CD4-positive, alpha-beta T cell (primary cell): ENCODE data around the gene NOC4L. TPM values are rescaled to one million over a fixed set of nuclear protein-coding genes. Genes with fewer than 3 reads are reported as not detected.

Experiments
- ATAC-seq: fragments of 200-7000 bp; cut with Tn5 transposase; one replicate; pipeline ENCODE4 v1.10.0; 2022; ENCODE audit warnings: mild to moderate bottlenecking; ENCODE audit not compliant: poor library complexity
- CTCF ChIA-PET: fragments of 350-600 bp; sonication (Branson Sonifier 250); formaldehyde crosslinking; loops from one replicate; lab custom pipeline; 2021; ENCODE audit warnings: antibody characterized with exemption, inconsistent platforms; lab: Charles Lee
- POLR2A ChIA-PET: fragments of 350-600 bp; sonication (Branson Sonifier 250); formaldehyde crosslinking; loops from one replicate; lab custom pipeline; 2021; ENCODE audit warnings: antibody characterized with exemption, inconsistent platforms; lab: Charles Lee
- DNase-seq, 14 experiments: peaks; one replicate each; pipeline ENCODE4 v3.0.0-alpha.2; 2013 to 2020; ENCODE audit warnings: mixed read lengths in 2 of 14
- H3K27ac ChIP-seq, 2 donors: one replicate each; pipeline versions ENCODE4 v1.5.1 to v1.7.0; 2013; ENCODE audit warnings: low read length in 2 of 2, low read depth in 1 of 2, mild to moderate bottlenecking in 1 of 2
- H3K27me3 ChIP-seq, 2 experiments: 1 replicate in 1 of 2; 2 replicates in 1 of 2; pipeline versions ENCODE4 v1.6.1 to v1.7.0; 2013; ENCODE audit warnings: low read length in 2 of 2, control low read depth in 1 of 2, mild to moderate bottlenecking in 1 of 2, moderate library complexity in 1 of 2; ENCODE audit not compliant: insufficient read depth in 2 of 2, control insufficient read depth in 1 of 2
- H3K36me3 ChIP-seq: one replicate; pipeline ENCODE4 v1.6.1; 2013; ENCODE audit warnings: low read length, control low read depth; ENCODE audit not compliant: insufficient read depth
- H3K4me1 ChIP-seq: one replicate; pipeline ENCODE4 v1.6.1; 2013; ENCODE audit warnings: low read length, control low read depth; ENCODE audit not compliant: insufficient read depth
- H3K4me3 ChIP-seq: one replicate; pipeline ENCODE4 v1.5.1; 2013; ENCODE audit warnings: mild to moderate bottlenecking, low read length, moderate library complexity
- H3K9me3 ChIP-seq, 2 experiments: 1 replicate in 1 of 2; 2 replicates in 1 of 2; pipeline versions ENCODE4 v1.6.1 to v1.7.0; 2013; ENCODE audit warnings: low read length in 2 of 2, mild to moderate bottlenecking in 2 of 2, control low read depth in 1 of 2, moderate library complexity in 1 of 2; ENCODE audit not compliant: control insufficient read depth in 1 of 2, insufficient read depth in 1 of 2
- H3K27ac Mint-ChIP-seq: one replicate; pipeline ENCODE4 v1.8.0; 2020; ENCODE audit warnings: mixed read lengths
- H3K27me3 Mint-ChIP-seq: one replicate; pipeline ENCODE4 v1.8.0; 2021; ENCODE audit warnings: mixed read lengths
- H3K36me3 Mint-ChIP-seq: one replicate; pipeline ENCODE4 v1.8.0; 2021; ENCODE audit warnings: low read depth, mixed read lengths
- H3K4me1 Mint-ChIP-seq: one replicate; pipeline ENCODE4 v1.8.0; 2021; ENCODE audit warnings: low read depth, mixed read lengths
- H3K4me3 Mint-ChIP-seq: one replicate; pipeline ENCODE4 v1.8.0; 2020; ENCODE audit warnings: mild to moderate bottlenecking, mixed read lengths
- H3K9me3 Mint-ChIP-seq: one replicate; pipeline ENCODE4 v1.8.0; 2020; ENCODE audit warnings: mixed read lengths
- intact Hi-C, 2 experiments: fragments of 100-400 bp; cut with DNase I in 1 of 2; cut with micrococcal nuclease in 1 of 2; formaldehyde crosslinking; loops; one replicate each; pipeline versions ENCODE4 v1.15.1 to v1.9.0; 2023 to 2025; cut with DNase I, micrococcal nuclease
- total RNA-seq, 174 experiments: library from RNA in 2 of 174; stranded (reverse) in 2 of 174; gene quantifications; one replicate each; pipeline ENCODE4 v1.2.3 and lab custom pipeline; 2021 to 2026
- TF ChIP-seq, protein P1 (sequence below): fragments of 200-600 bp; IDR thresholded peaks from one replicate; pipeline ENCODE4 v1.8.0; 2022; ENCODE audit warnings: antibody characterized with exemption, mild to moderate bottlenecking

The NOC4L gene
- total RNA-seq, 2 experiments from 2014 or later, result 21.8 to 22.3 TPM

DNA sequence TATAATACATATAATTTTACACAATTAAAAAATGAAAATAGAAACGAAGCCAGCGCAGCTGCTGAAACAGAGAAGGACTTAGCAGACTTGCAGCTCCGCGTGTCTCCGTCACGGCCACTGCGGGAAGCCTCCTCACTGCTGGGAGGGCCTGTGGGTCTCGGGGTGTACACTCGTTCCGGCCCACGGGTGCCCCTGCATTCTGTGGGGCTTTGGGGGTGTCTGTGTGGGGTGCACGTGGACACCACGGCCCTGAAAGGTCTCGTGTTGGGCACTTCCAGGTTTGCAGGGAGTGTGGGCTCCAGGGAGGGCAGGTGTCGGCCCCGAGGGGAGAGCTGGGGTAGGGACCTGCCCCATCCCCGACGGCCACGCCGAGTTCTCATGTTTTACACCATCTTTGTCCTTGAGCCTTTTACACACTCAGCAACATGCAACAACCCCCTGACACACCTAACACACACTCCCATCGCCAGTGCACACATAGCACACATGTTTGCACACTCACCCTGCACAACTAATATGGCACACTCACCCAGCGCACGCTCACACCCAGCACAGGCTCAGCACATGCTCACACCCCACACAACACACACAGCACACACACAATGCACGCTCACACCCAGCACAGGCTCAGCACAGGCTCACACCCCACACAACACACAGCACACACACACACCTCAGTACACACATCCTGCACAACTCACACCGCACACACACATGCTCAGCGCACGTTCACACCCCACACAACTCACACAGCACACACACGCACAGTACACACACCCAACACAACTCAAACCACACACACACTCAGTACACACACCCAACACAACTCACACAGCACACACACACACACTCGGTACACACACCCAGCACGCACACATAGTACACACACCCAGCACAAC, 36.6 kb downstream of the NOC4L start:
- intact Hi-C loops, result no loop called here
- peaks cover 10% of the 10 kb centered on the region for H3K9me3 Mint-ChIP-seq
- CTCF ChIA-PET, result no interaction called here
- TF ChIP-seq, protein P1, sequence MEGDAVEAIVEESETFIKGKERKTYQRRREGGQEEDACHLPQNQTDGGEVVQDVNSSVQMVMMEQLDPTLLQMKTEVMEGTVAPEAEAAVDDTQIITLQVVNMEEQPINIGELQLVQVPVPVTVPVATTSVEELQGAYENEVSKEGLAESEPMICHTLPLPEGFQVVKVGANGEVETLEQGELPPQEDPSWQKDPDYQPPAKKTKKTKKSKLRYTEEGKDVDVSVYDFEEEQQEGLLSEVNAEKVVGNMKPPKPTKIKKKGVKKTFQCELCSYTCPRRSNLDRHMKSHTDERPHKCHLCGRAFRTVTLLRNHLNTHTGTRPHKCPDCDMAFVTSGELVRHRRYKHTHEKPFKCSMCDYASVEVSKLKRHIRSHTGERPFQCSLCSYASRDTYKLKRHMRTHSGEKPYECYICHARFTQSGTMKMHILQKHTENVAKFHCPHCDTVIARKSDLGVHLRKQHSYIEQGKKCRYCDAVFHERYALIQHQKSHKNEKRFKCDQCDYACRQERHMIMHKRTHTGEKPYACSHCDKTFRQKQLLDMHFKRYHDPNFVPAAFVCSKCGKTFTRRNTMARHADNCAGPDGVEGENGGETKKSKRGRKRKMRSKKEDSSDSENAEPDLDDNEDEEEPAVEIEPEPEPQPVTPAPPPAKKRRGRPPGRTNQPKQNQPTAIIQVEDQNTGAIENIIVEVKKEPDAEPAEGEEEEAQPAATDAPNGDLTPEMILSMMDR, result no peak
- H3K27me3 Mint-ChIP-seq, result no peaks in the 10 kb centered on the region
- H3K4me3 ChIP-seq, result no peak overlapping the region
- H3K36me3 Mint-ChIP-seq, result peaks cover 5% of the 10 kb centered on the region
- POLR2A ChIA-PET, result interaction anchor here (3.5 kb wide), 1 partner anchor 8 kb away, joined by 35 read pairs; no protein-coding TSS in a partner anchor
- H3K27ac Mint-ChIP-seq, result no peak overlapping the region
- H3K9me3 ChIP-seq, result peaks cover 0 to 31% of the 10 kb centered on the region in 2 experiments
- H3K27ac ChIP-seq, result no peak overlapping the region
- H3K4me1 ChIP-seq, result peaks cover 31% of the 10 kb centered on the region
- no peak for ATAC-seq
- H3K36me3 ChIP-seq, result no peaks in the 10 kb centered on the region
- H3K27me3 ChIP-seq, result no peaks in the 10 kb centered on the region
- no peak overlapping the region for H3K4me3 Mint-ChIP-seq
- no peak for DNase-seq
- peaks cover 40% of the 10 kb centered on the region for H3K4me1 Mint-ChIP-seq

DNA sequence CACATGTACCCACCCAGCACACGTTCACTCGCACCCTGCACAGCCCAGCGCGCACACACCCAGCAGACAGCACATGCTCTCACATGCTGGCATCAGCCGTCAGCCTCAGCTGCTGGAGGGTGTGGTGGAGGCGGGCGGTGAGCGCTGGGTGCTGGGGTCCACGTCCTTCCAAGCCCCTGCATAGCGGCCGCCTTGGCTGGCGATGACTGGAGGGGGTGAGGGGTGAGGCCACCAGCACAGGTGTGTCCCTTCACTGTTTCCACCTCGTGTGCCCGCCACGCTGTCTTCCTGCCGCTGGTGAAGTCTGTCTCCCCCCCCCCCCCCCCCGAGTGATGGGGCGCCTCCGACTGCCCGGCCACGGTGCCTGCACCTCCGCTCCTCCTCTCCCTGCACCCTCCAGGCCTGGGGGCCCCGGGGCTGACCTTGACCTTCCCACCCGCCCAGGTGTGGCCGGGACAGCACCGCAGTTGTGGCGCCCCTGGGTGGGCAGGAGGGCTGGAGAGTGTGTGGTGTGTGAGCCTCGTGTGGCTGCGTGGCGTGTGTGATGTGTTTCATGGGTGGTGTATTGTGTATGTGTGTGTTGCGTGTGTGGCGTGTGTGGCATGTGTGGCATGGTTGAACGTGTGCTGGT, 37.4 kb downstream of the NOC4L start:
- Mint-ChIP-seq H3K27me3 (no peaks in the 10 kb centered on the region), H3K9me3 (peaks cover 10% of the 10 kb centered on the region), H3K36me3 (peaks cover 9% of the 10 kb centered on the region), H3K4me1 (peaks cover 48% of the 10 kb centered on the region), H3K4me3 (no peak overlapping the region), H3K27ac (no peak overlapping the region)
- TF ChIP-seq, protein P1, result no peak
- ChIA-PET POLR2A (no interaction called here), CTCF (no interaction called here)
- Histone ChIP-seq H3K36me3 (no peaks in the 10 kb centered on the region), H3K27ac (no peak overlapping the region), H3K4me3 (no peak overlapping the region), H3K27me3 (no peaks in the 10 kb centered on the region), H3K9me3 (peaks cover 0 to 38% of the 10 kb centered on the region in 2 experiments), H3K4me1 (peaks cover 39% of the 10 kb centered on the region)
- intact Hi-C loops, result no loop called here
- no peak for ATAC-seq
- no peak for DNase-seq

DNA sequence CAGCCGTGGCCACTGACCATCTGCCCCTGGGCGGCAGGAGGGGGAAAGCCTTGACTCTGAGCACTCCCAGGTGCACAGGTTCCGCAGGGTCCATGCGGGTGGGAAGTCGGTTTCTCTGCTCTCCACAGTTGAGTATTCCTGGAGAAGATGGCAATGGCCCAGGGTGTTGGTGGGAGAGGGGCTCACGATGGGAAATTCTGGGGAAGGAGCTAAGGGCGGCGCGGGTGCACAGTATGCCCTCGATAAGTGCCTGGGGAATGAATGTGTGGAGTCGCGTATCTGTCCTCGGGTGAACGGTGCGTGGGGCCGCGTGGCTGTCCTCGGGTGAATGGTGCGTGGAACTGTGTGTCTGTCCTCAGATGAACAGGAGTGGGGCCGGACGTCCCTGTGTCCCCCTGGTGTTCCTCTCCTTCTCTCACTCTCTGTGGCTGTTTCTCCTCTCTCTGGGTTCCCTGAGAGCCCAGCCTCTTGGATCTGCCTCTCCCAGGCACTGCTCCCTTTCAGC, 38.0 kb downstream of the NOC4L start:
- Mint-ChIP-seq H3K9me3 (peaks cover 10% of the 10 kb centered on the region), H3K27me3 (no peaks in the 10 kb centered on the region), H3K4me3 (no peak overlapping the region), H3K36me3 (peaks cover 13% of the 10 kb centered on the region), H3K27ac (no peak overlapping the region), H3K4me1 (peaks cover 52% of the 10 kb centered on the region)
- H3K4me1 ChIP-seq, result peaks cover 44% of the 10 kb centered on the region
- ATAC-seq, result no peak
- DNase-seq, result no peak
- ChIA-PET POLR2A (no interaction called here), CTCF (no interaction called here)
- H3K27me3 ChIP-seq, result no peaks in the 10 kb centered on the region
- intact Hi-C loops, result no loop called here
- H3K4me3 ChIP-seq, result no peak overlapping the region
- no peak overlapping the region for H3K27ac ChIP-seq
- peaks cover 3% of the 10 kb centered on the region for H3K36me3 ChIP-seq
- peaks cover 0 to 44% of the 10 kb centered on the region in 2 experiments for H3K9me3 ChIP-seq
- TF ChIP-seq, protein P1, result no peak
